HCT116 (cell line): ENCODE measurements around the gene GPS1. TPM values are rescaled to one million over a fixed set of nuclear protein-coding genes. Genes with fewer than 3 reads are reported as not detected.

ENCODE experiments used
- ATAC-seq: fragments of 200-7000 bp; cut with Tn5 transposase; 2 replicates; pipeline ENCODE4 v1.9.1; 2020; ENCODE audit warnings: mild to moderate bottlenecking, moderate library complexity
- BruUV-seq: library from RNA; stranded (reverse); fragments of 400-500 nt; replicated peaks from 2 replicates; lab custom pipeline; 2021; lab: Mats Ljungman, UMichigan
- CTCF ChIA-PET: fragments of 300-600 bp; sonication (Branson Sonifier 250); formaldehyde crosslinking; loops from one replicate; lab custom pipeline; 2021; ENCODE audit warnings: antibody characterized with exemption; lab: Charles Lee
- POLR2A ChIA-PET: fragments of 300-600, 350-600 bp; sonication (Branson Sonifier 250); formaldehyde crosslinking; loops from one replicate; lab custom pipeline; 2021; ENCODE audit warnings: antibody characterized with exemption; lab: Charles Lee
- RAD21 ChIA-PET, 2 experiments: fragments of 300-600 bp; sonication (Branson Sonifier 250); formaldehyde crosslinking; loops; one replicate each; lab custom pipeline; 2023; ENCODE audit warnings: low total read pairs in 2 of 2; ENCODE audit not compliant: uncharacterized antibody in 2 of 2, unreplicated experiment in 2 of 2, low non-redundant PET in 1 of 2; lab: Charles Lee
- DNase-seq: peaks from one replicate; pipeline ENCODE4 v3.0.0-alpha.2; 2010; ENCODE audit warnings: low read depth, low spot score
- H2AFZ ChIP-seq: fragments of 200-600 bp; shearing (Covaris generic), sonication (generic); 2 replicates; pipeline ENCODE4 v1.6.1; 2017; ENCODE audit warnings: low read depth, mixed run types, mixed read lengths, antibody characterized with exemption, low read length; ENCODE audit not compliant: poor library complexity, severe bottlenecking
- H3K27ac ChIP-seq: 2 replicates; pipeline ENCODE4 v1.5.1; 2012; ENCODE audit warnings: low read depth, low read length
- H3K27me3 ChIP-seq: fragments of 200-600 bp; sonication (generic); 2 replicates; pipeline ENCODE4 v1.6.1; 2016; ENCODE audit warnings: mixed run types, low read length, mixed read lengths; ENCODE audit not compliant: insufficient read depth
- H3K36me3 ChIP-seq, 2 experiments: fragments of 200-500 bp in 1 of 2; fragments of 200-600 bp in 1 of 2; sonication (Bioruptor generic) in 1 of 2; sonication (generic) in 1 of 2; 2 replicates each; pipeline versions ENCODE4 v1.5.1 to v1.6.1; 2014 to 2016; ENCODE audit warnings: low read length in 2 of 2, inconsistent platforms in 1 of 2, mixed read lengths in 1 of 2, mixed run types in 1 of 2; ENCODE audit not compliant: insufficient read depth in 2 of 2, control insufficient read depth in 1 of 2
- H3K4me1 ChIP-seq, 2 experiments: fragments of 200-600 bp in 1 of 2; sonication (generic) in 1 of 2; 2 replicates each; pipeline versions ENCODE4 v1.5.1 to v1.6.1; 2012 to 2017; ENCODE audit warnings: low read length in 2 of 2, inconsistent platforms in 1 of 2, mild to moderate bottlenecking in 1 of 2, mixed read lengths in 1 of 2, mixed run types in 1 of 2, moderate library complexity in 1 of 2; ENCODE audit not compliant: insufficient read depth in 2 of 2, control insufficient read depth in 1 of 2
- H3K4me2 ChIP-seq: fragments of 200-600 bp; sonication (generic); 2 replicates; pipeline ENCODE4 v1.6.1; 2017; ENCODE audit warnings: mixed run types, low read length, mixed read lengths
- H3K4me3 ChIP-seq, 2 experiments: fragments of 200-600 bp in 1 of 2; sonication (generic) in 1 of 2; replicated peaks in 1 of 2; 2 replicates each; pipeline ENCODE4 v1.5.1; 2011 to 2016; ENCODE audit warnings: low read length in 2 of 2, control low read depth in 1 of 2, low read depth in 1 of 2, mild to moderate bottlenecking in 1 of 2, mixed read lengths in 1 of 2, mixed run types in 1 of 2
- H3K79me2 ChIP-seq: fragments of 200-600 bp; sonication (generic); 2 replicates; pipeline ENCODE4 v1.6.1; 2017; ENCODE audit warnings: mild to moderate bottlenecking, mixed run types, low read length, moderate library complexity, mixed read lengths; ENCODE audit not compliant: insufficient read depth
- H3K9ac ChIP-seq: fragments of 200-600 bp; sonication (generic); 2 replicates; pipeline ENCODE4 v1.6.1; 2016; ENCODE audit warnings: low read length, mixed read lengths
- H3K9me2 ChIP-seq: fragments of 200-600 bp; sonication (generic), shearing (Covaris generic); 2 replicates; pipeline ENCODE4 v1.6.1; 2017; ENCODE audit warnings: mixed run types, mild to moderate bottlenecking, moderate library complexity; ENCODE audit not compliant: insufficient read depth
- H3K9me3 ChIP-seq, 2 experiments: fragments of 200-500 bp in 1 of 2; fragments of 200-600 bp in 1 of 2; sonication (Bioruptor generic) in 1 of 2; sonication (generic) in 1 of 2; 2 replicates each; pipeline ENCODE4 v1.6.1; 2014 to 2017; ENCODE audit warnings: low read length in 2 of 2, mixed read lengths in 2 of 2, inconsistent platforms in 1 of 2, low read depth in 1 of 2, mild to moderate bottlenecking in 1 of 2, mixed run types in 1 of 2, moderate library complexity in 1 of 2; ENCODE audit not compliant: control insufficient read depth in 1 of 2, insufficient read depth in 1 of 2
- H4K20me1 ChIP-seq: fragments of 200-600 bp; sonication (generic), shearing (Covaris generic); 2 replicates; pipeline ENCODE4 v1.6.1; 2017; ENCODE audit warnings: mixed run types, mild to moderate bottlenecking, moderate library complexity; ENCODE audit not compliant: insufficient read depth
- CEBPB ChIP-seq: IDR thresholded peaks from 2 replicates; pipeline ENCODE4 v1.6.1; 2012; ENCODE audit warnings: low read depth
- JUND ChIP-seq: IDR thresholded peaks from 2 replicates; pipeline ENCODE4 v1.6.1; 2012
- RAD21 ChIP-seq: IDR thresholded peaks from 2 replicates; pipeline ENCODE4 v1.6.1; 2012; ENCODE audit warnings: low read depth, mild to moderate bottlenecking
- SP1 ChIP-seq: IDR thresholded peaks from 2 replicates; pipeline ENCODE4 v1.6.1; 2012; ENCODE audit warnings: low read depth
- SRF ChIP-seq: IDR thresholded peaks from 2 replicates; pipeline ENCODE4 v1.6.1; 2012; ENCODE audit warnings: low read depth
- intact Hi-C: fragments of 100-400 bp; cut with micrococcal nuclease; formaldehyde crosslinking; loops from 2 replicates; pipeline ENCODE4 v1.10.0; 2022
- total RNA-seq: library from RNA; stranded (reverse); gene quantifications from one replicate; pipeline ENCODE4 v1.2.1, GENCODE V29; 2021; ENCODE audit not compliant: unreplicated experiment
- TF ChIP-seq, protein P1 (sequence below): IDR thresholded peaks from 2 replicates; pipeline ENCODE4 v1.6.1; 2012; ENCODE audit warnings: low read depth
- TF ChIP-seq, protein P2 (sequence below), 3 experiments: fragments of 200-600 bp in 1 of 3; sonication (generic) in 1 of 3; IDR thresholded peaks in 2 of 3; conservative IDR thresholded peaks in 1 of 3; 2 replicates each; pipeline ENCODE4 v1.5.1; 2012 to 2017; ENCODE audit warnings: low read depth in 2 of 3, low read length in 2 of 3, antibody characterized with exemption in 1 of 3, borderline replicate concordance in 1 of 3, control low read depth in 1 of 3, mild to moderate bottlenecking in 1 of 3, mixed read lengths in 1 of 3, mixed run types in 1 of 3, moderate library complexity in 1 of 3; ENCODE audit not compliant: insufficient read depth in 1 of 3
- TF ChIP-seq, protein P3 (sequence below): IDR thresholded peaks from 2 replicates; pipeline ENCODE4 v1.6.1; 2012

GPS1 gene
- total RNA-seq, 1 experiment from 2014 or later = 205 TPM

DNA sequence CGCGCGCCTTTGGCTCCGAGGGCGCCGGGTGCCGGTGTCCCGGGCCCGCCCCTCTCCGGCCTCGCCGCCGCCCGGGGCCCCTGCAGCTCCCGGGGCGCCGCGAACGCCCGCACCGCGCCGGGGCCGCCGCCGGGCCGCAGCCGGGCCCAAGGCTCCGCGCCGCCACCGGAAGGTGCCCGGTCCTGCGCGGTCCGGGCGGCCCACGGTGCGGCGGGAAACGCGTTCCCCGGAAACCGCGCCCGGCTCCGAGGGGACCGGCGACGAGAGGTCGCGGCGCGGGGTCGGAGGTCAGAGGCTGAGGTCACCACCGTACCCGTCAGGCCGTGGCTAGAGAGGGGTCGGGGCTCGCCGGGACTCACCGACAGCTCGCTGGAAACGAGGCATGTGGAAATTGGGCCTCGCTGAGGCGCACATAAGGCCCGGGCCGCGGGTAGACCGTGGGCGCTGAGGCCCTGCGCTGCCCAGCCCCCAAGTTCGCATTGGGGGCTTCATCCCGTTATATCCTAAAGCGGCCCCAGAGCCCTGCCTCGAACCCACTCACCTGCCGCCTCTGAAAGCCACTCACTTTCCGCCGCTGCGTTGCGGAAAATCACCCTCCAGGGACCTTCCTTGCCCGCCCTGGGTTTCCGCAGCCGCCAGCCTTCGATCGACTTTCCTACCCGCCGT is 14.1 kb downstream of the GPS1 start, which contains the start of gene DUS1L (continued):
- TF ChIP-seq, protein P1, sequence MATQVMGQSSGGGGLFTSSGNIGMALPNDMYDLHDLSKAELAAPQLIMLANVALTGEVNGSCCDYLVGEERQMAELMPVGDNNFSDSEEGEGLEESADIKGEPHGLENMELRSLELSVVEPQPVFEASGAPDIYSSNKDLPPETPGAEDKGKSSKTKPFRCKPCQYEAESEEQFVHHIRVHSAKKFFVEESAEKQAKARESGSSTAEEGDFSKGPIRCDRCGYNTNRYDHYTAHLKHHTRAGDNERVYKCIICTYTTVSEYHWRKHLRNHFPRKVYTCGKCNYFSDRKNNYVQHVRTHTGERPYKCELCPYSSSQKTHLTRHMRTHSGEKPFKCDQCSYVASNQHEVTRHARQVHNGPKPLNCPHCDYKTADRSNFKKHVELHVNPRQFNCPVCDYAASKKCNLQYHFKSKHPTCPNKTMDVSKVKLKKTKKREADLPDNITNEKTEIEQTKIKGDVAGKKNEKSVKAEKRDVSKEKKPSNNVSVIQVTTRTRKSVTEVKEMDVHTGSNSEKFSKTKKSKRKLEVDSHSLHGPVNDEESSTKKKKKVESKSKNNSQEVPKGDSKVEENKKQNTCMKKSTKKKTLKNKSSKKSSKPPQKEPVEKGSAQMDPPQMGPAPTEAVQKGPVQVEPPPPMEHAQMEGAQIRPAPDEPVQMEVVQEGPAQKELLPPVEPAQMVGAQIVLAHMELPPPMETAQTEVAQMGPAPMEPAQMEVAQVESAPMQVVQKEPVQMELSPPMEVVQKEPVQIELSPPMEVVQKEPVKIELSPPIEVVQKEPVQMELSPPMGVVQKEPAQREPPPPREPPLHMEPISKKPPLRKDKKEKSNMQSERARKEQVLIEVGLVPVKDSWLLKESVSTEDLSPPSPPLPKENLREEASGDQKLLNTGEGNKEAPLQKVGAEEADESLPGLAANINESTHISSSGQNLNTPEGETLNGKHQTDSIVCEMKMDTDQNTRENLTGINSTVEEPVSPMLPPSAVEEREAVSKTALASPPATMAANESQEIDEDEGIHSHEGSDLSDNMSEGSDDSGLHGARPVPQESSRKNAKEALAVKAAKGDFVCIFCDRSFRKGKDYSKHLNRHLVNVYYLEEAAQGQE = no peak
- TF ChIP-seq, protein P2, sequence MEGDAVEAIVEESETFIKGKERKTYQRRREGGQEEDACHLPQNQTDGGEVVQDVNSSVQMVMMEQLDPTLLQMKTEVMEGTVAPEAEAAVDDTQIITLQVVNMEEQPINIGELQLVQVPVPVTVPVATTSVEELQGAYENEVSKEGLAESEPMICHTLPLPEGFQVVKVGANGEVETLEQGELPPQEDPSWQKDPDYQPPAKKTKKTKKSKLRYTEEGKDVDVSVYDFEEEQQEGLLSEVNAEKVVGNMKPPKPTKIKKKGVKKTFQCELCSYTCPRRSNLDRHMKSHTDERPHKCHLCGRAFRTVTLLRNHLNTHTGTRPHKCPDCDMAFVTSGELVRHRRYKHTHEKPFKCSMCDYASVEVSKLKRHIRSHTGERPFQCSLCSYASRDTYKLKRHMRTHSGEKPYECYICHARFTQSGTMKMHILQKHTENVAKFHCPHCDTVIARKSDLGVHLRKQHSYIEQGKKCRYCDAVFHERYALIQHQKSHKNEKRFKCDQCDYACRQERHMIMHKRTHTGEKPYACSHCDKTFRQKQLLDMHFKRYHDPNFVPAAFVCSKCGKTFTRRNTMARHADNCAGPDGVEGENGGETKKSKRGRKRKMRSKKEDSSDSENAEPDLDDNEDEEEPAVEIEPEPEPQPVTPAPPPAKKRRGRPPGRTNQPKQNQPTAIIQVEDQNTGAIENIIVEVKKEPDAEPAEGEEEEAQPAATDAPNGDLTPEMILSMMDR (IDR thresholded peaks at IDR 0.05 in 2 of 3, conservative IDR thresholded peaks at IDR 0.05 in 1 of 3; ENCODE audit: borderline replicate concordance in 1 of 3, insufficient read depth in 1 of 3, low read depth in 2 of 3, low read length in 2 of 3) = no peak

DNA sequence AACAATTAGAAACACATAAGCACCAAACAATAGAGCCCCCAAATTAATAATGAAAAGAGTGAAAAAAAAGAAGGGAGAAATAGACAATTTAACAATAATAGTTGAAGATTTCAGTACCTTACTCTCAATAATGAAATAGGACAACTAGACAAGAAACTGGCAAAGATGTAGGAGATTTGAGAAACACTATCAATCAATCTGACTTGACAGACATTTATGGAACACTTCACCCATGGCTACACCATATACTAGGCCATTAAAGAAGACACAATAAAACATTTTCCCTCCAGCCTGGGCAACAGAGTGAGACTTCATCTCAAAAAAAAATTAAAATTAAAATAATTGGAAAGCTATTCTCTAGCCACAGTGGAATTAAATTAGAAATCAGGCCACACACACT is 18.9 kb downstream of the GPS1 start:
- BruUV-seq = no TSS peak
- Histone ChIP-seq H3K27ac (no peak overlapping the region), H3K9ac (no peak overlapping the region)
- TF ChIP-seq JUND (no peak), CEBPB (no peak), SP1 (no peak), RAD21 (no peak), SRF (no peak)
- TF ChIP-seq, protein P3, sequence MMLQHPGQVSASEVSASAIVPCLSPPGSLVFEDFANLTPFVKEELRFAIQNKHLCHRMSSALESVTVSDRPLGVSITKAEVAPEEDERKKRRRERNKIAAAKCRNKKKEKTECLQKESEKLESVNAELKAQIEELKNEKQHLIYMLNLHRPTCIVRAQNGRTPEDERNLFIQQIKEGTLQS = no peak
- TF ChIP-seq, all 23 proteins: peak for 0
- Histone ChIP-seq H3K36me3 (no peaks in the 10 kb centered on the region), H3K27me3 (no peaks in the 10 kb centered on the region), H3K4me3 (no peak overlapping the region), H3K79me2 (no peaks in the 10 kb centered on the region), H4K20me1 (no peaks in the 10 kb centered on the region), H3K4me1 (peaks cover 3 to 6% of the 10 kb centered on the region in 2 experiments; a peak in 3 of 4 replicates), H3K9me2 (no peaks in the 10 kb centered on the region), H3K4me2 (no peak overlapping the region), H2AFZ (no peak overlapping the region), H3K9me3 (no peaks in the 10 kb centered on the region)
- ATAC-seq (no peak), DNase-seq (no peak)
- ChIA-PET POLR2A (interaction anchor here (0.7 kb wide), 1 partner anchor 33 kb away, joined by 3 read pairs; the partner anchor contains the start of gene DCXR), RAD21 (no interaction called here), CTCF (interaction anchor here (0.8 kb wide), 1 partner anchor 40 kb away, joined by 3 read pairs; no protein-coding TSS in a partner anchor)
- intact Hi-C loops = no loop called here
